Measurements from ENCODE around the gene PNLIPRP1. TPM values are rescaled to one million over a fixed set of nuclear protein-coding genes. Genes with fewer than 3 reads are reported as not detected.

Gene PNLIPRP1
- polyA plus RNA-seq, 3 donors = 0.04 TPM; not detected in 2

DNA sequence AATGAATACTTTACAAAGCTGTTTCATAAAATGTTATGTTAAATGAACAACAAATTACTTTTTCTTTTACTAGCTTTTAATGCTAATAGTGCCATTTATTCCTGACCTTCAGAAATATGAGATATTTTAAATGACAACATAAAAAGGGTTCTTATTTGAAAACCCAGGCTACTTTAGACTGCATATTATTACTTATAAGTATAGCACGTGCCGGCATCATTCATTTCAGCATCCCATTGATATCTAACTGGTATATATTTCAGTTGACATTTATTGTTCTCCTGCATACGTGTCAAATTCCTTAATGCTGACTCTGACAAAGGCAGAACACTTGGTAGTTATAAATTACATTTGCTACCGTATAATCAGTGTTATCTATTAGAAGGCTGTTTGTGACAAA lies 65.3 kb downstream of the PNLIPRP1 start:
- H3K27ac Mint-ChIP-seq = no peak overlapping the region
- Histone ChIP-seq H3K36me3 (replicated peaks in 1 of 2; ENCODE audit: control insufficient read depth in 1 of 2, insufficient read depth in 2 of 2, low read length in 2 of 2) (no peaks in the 10 kb centered on the region), H3K4me1 (ENCODE audit: control insufficient read depth in 1 of 2, insufficient read depth in 2 of 2, low read length in 2 of 2) (no peaks in the 10 kb centered on the region), H4K20me1 (ENCODE audit: insufficient read depth, low read length) (no peaks in the 10 kb centered on the region), H3K4me3 (replicated peaks in 1 of 3; ENCODE audit: low read depth in 2 of 3, low read length in 3 of 3) (no peak overlapping the region), H3K79me2 (ENCODE audit: insufficient read depth, low read length) (no peaks in the 10 kb centered on the region), H3K27ac (ENCODE audit: low read depth in 1 of 2, low read length in 2 of 2) (no peak overlapping the region), H3K4me2 (replicated peaks; ENCODE audit: extremely low read depth, low read length, poor library complexity, severe bottlenecking) (no peak overlapping the region), H3K27me3 (ENCODE audit: control insufficient read depth in 2 of 2, insufficient read depth in 2 of 2, low read length in 2 of 2) (no peaks in the 10 kb centered on the region), H3K9me3 (replicated peaks in 1 of 2; ENCODE audit: control insufficient read depth in 1 of 2, insufficient read depth in 1 of 2, low read length in 2 of 2) (no peaks in the 10 kb centered on the region), H2AFZ (ENCODE audit: insufficient read depth, low read depth, low read length, poor library complexity, severe bottlenecking) (no peak overlapping the region), H3K9ac (ENCODE audit: insufficient read depth, low read length, poor library complexity, severe bottlenecking) (no peak overlapping the region)
- TF ChIP-seq, protein P1, sequence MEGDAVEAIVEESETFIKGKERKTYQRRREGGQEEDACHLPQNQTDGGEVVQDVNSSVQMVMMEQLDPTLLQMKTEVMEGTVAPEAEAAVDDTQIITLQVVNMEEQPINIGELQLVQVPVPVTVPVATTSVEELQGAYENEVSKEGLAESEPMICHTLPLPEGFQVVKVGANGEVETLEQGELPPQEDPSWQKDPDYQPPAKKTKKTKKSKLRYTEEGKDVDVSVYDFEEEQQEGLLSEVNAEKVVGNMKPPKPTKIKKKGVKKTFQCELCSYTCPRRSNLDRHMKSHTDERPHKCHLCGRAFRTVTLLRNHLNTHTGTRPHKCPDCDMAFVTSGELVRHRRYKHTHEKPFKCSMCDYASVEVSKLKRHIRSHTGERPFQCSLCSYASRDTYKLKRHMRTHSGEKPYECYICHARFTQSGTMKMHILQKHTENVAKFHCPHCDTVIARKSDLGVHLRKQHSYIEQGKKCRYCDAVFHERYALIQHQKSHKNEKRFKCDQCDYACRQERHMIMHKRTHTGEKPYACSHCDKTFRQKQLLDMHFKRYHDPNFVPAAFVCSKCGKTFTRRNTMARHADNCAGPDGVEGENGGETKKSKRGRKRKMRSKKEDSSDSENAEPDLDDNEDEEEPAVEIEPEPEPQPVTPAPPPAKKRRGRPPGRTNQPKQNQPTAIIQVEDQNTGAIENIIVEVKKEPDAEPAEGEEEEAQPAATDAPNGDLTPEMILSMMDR (IDR thresholded peaks at IDR 0.05) = no peak
- H3K27me3 Mint-ChIP-seq (ENCODE audit: low read depth in 3 of 3) = peaks cover 3 to 10% (median 5%) of the 10 kb centered on the region in 3 donors
- H3K9me3 Mint-ChIP-seq = peaks cover 0 to 2% (median 0%) of the 10 kb centered on the region in 7 donors
- no peaks in the 10 kb centered on the region for H3K4me1 Mint-ChIP-seq
- intact Hi-C loops (cut with micrococcal nuclease) = no loop called here
- no peak for DNase-seq
- no CpG with 5 or more reads among the region's 4 CpGs for WGBS (ENCODE audit: insufficient coverage)
- no peaks in the 10 kb centered on the region for H3K36me3 Mint-ChIP-seq
- H3K4me3 Mint-ChIP-seq = no peak overlapping the region

DNA sequence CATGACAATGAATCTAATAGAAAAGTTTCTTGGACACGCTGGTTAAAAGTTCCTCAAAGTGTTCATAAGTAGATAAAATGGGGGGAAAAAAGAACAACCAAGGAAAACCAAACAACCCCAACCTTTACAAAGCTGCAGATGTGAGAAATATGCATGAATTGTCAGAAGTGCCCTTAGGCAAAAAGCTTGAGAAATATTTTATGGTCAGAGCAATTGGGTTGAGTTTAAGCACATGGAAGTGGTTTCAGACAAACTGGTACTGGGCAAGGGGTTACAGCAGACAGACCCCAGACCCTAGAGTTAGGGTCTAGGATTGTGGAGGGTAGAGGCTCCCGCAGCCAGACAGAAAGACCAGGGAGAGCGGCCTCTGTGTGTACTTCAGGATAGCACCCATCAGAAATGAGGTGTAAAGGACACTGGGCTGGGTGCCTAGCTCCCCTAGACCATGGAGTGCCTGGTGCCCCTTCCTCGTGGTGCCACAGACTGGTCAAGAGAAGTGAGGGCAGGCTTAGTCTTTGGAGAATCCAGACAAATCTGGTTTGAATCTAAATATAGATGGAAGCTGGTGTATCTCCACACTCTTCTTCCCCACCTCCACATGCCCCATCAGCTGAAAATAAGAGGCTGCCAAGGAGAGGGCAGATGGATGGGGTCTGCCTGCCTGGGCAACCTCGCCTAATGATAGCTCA lies 67.2 kb downstream of the PNLIPRP1 start:
- no peak for DNase-seq
- H3K4me3 ChIP-seq (replicated peaks in 1 of 3; ENCODE audit: low read depth in 2 of 3, low read length in 3 of 3) = no peak overlapping the region
- H3K4me2 ChIP-seq (replicated peaks; ENCODE audit: extremely low read depth, low read length, poor library complexity, severe bottlenecking) = no peak overlapping the region
- no peak overlapping the region for H2AFZ ChIP-seq (ENCODE audit: insufficient read depth, low read depth, low read length, poor library complexity, severe bottlenecking)
- 90% methylated on average over 2 of the region's 5 CpGs for WGBS (ENCODE audit: insufficient coverage)
- Mint-ChIP-seq H3K27ac (no peak overlapping the region), H3K4me3 (no peak overlapping the region), H3K36me3 (no peaks in the 10 kb centered on the region), H3K9me3 (peaks cover 0 to 2% (median 0%) of the 10 kb centered on the region in 7 donors), H3K4me1 (no peaks in the 10 kb centered on the region), H3K27me3 (ENCODE audit: low read depth in 3 of 3) (peaks cover 5 to 7% (median 6%) of the 10 kb centered on the region in 3 donors)
- H3K9me3 ChIP-seq (replicated peaks in 1 of 2; ENCODE audit: control insufficient read depth in 1 of 2, insufficient read depth in 1 of 2, low read length in 2 of 2) = no peaks in the 10 kb centered on the region
- no peaks in the 10 kb centered on the region for H4K20me1 ChIP-seq (ENCODE audit: insufficient read depth, low read length)
- H3K79me2 ChIP-seq (ENCODE audit: insufficient read depth, low read length) = no peaks in the 10 kb centered on the region
- no peak overlapping the region for H3K27ac ChIP-seq (ENCODE audit: low read depth in 1 of 2, low read length in 2 of 2)
- H3K4me1 ChIP-seq (ENCODE audit: control insufficient read depth in 1 of 2, insufficient read depth in 2 of 2, low read length in 2 of 2) = no peaks in the 10 kb centered on the region
- intact Hi-C loops (cut with micrococcal nuclease) = no loop called here
- TF ChIP-seq, protein P1 (IDR thresholded peaks at IDR 0.05) = no peak
- no peaks in the 10 kb centered on the region for H3K27me3 ChIP-seq (ENCODE audit: control insufficient read depth in 2 of 2, insufficient read depth in 2 of 2, low read length in 2 of 2)
- no peak overlapping the region for H3K9ac ChIP-seq (ENCODE audit: insufficient read depth, low read length, poor library complexity, severe bottlenecking)
- H3K36me3 ChIP-seq (replicated peaks in 1 of 2; ENCODE audit: control insufficient read depth in 1 of 2, insufficient read depth in 2 of 2, low read length in 2 of 2) = no peaks in the 10 kb centered on the region

Other genes starting within 250 kb of the PNLIPRP1 start
- not detected for gene PNLIPRP3, start 163.1 kb upstream of the PNLIPRP1 start, polyA plus RNA-seq
- not detected for gene PNLIP, start 45.0 kb upstream of the PNLIPRP1 start, polyA plus RNA-seq
- not detected for gene PNLIPRP2, start 30.0 kb downstream of the PNLIPRP1 start, polyA plus RNA-seq
- under 1 TPM in 1 of 3 donors, not detected in 2; 0.01 TPM for gene HSPA12A, start 151.6 kb downstream of the PNLIPRP1 start, polyA plus RNA-seq